Sigmoid colon (tissue), 7 donors: ENCODE data around the gene TBX15. TPM values are rescaled to one million over a fixed set of nuclear protein-coding genes. Genes with fewer than 3 reads are reported as not detected.
"Not testable (repeated sequence)": the region's sequence is repeated elsewhere in the genome, so short reads cannot be mapped to it uniquely, and the experiment has no call there.

ENCODE experiments used
- DNase-seq: peaks from one replicate; pipeline ENCODE4 v3.0.0-alpha.2; 2019
- H3K27ac ChIP-seq, 4 donors: fragments of 200-600 bp; sonication (generic); one replicate each; pipeline ENCODE4 v1.5.1; 2016 to 2019; ENCODE audit warnings: mild to moderate bottlenecking in 1 of 4
- H3K27me3 ChIP-seq, 3 donors: fragments of 200-600 bp; sonication (generic); one replicate each; pipeline ENCODE4 v1.5.1; 2019; ENCODE audit warnings: mild to moderate bottlenecking in 1 of 3
- H3K36me3 ChIP-seq, 4 donors: fragments of 200-600 bp; sonication (generic); one replicate each; pipeline ENCODE4 v1.5.1; 2016 to 2019
- H3K4me1 ChIP-seq, 4 donors: fragments of 200-600 bp; sonication (generic); one replicate each; pipeline ENCODE4 v1.5.1; 2017 to 2019
- H3K4me3 ChIP-seq, 4 donors: fragments of 200-600 bp; sonication (generic); one replicate each; pipeline ENCODE4 v1.5.1; 2017 to 2019; ENCODE audit warnings: mild to moderate bottlenecking in 2 of 4, moderate library complexity in 1 of 4
- H3K9me3 ChIP-seq, 4 donors: fragments of 200-600 bp in 3 of 4; sonication (generic) in 3 of 4; one replicate each; pipeline versions ENCODE4 v1.5.1 to v1.6.1; 2013 to 2019
- CTCF ChIP-seq, 4 experiments: fragments of 450-650 bp in 3 of 4; fragments of 200-600 bp in 1 of 4; IDR thresholded peaks; one replicate each; pipeline ENCODE4 v1.5.1; 2016 to 2019; ENCODE audit warnings: antibody characterized with exemption in 4 of 4, mild to moderate bottlenecking in 3 of 4, moderate library complexity in 2 of 4
- EP300 ChIP-seq, 4 donors: sonication (generic); formaldehyde crosslinking; IDR thresholded peaks; one replicate each; pipeline ENCODE4 v1.6.1; 2017; ENCODE audit warnings: antibody characterized with exemption in 4 of 4
- POLR2A ChIP-seq, 2 donors: fragments of 450-650 bp; IDR thresholded peaks; one replicate each; pipeline ENCODE4 v1.6.1; 2016; ENCODE audit warnings: antibody characterized with exemption in 2 of 2, mild to moderate bottlenecking in 2 of 2, moderate library complexity in 2 of 2
- POLR2AphosphoS5 ChIP-seq, 4 donors: sonication (generic); formaldehyde crosslinking; IDR thresholded peaks; one replicate each; pipeline ENCODE4 v1.6.1; 2017; ENCODE audit warnings: antibody characterized with exemption in 4 of 4
- WGBS, 2 donors: extraction: QIAGEN DNeasy Blood & Tissue Kit; methylation state at CpG; one replicate each; pipeline ENCODE4 v1.1.7; 2013; 5-methylcytosine and 5-hydroxymethylcytosine counted together
- intact Hi-C: fragments of 100-400 bp; cut with DNase I; formaldehyde crosslinking; loops from one replicate; pipeline ENCODE4 v1.15.1; 2023
- polyA plus RNA-seq, 3 donors: library from polyadenylated mRNA; stranded (reverse); fragments of 200-250 nt; gene quantifications; one replicate each; pipeline ENCODE4 v1.2.3, GENCODE V29; 2013
- total RNA-seq, 4 donors: library from RNA; depleted of rRNA; stranded (reverse); fragments of >200 nt; gene quantifications; one replicate each; pipeline ENCODE4 v1.1.0, GENCODE V29; 2016
- donor health status: healthy with polysubstance abuse.
- donor health status: Bipolar disorder and iron deficiency.
- donor health status: healthy.

The TBX15 gene
- total and polyA plus RNA-seq, 7 donors: under 0.01 to 0.28 (median 0.03) TPM; not detected in 2

- no peak overlapping the region for H3K4me3 ChIP-seq
- WGBS, 2 donors: 81 to 84% methylated on average over 6 of the region's 6 CpGs
- no peaks in the 10 kb centered on the region for H3K9me3 ChIP-seq
- no peak overlapping the region for H3K27ac ChIP-seq
- H3K27me3 ChIP-seq: no peaks in the 10 kb centered on the region
- intact Hi-C loops: no loop called here
- TF ChIP-seq EP300 (IDR thresholded peaks at IDR 0.05) (no peak), POLR2AphosphoS5 (IDR thresholded peaks at IDR 0.05) (no peak), POLR2A (IDR thresholded peaks at IDR 0.05) (no peak), CTCF (IDR thresholded peaks at IDR 0.05) (no peak)
- no peaks in the 10 kb centered on the region for H3K36me3 ChIP-seq
- H3K4me1 ChIP-seq: no peaks in the 10 kb centered on the region
- DNase-seq: no peak
Measured at GRCh38 chr1:118918230-118918939, 69.8 kb downstream of the TBX15 start.

- WGBS, 2 donors: 80 to 87% methylated on average over 4 of the region's 4 CpGs
- H3K27ac ChIP-seq, DNase-seq, H3K36me3 ChIP-seq, H3K9me3 ChIP-seq, H3K4me3 ChIP-seq, intact Hi-C loops, H3K27me3 ChIP-seq, H3K4me1 ChIP-seq: not testable (repeated sequence)
Measured at GRCh38 chr1:118916346-118916745, 71.8 kb downstream of the TBX15 start.

- Histone ChIP-seq H3K4me1 (no peaks in the 10 kb centered on the region), H3K27me3 (no peaks in the 10 kb centered on the region), H3K36me3 (no peaks in the 10 kb centered on the region), H3K9me3 (no peaks in the 10 kb centered on the region), H3K4me3 (no peak overlapping the region), H3K27ac (no peak overlapping the region)
- WGBS, 2 donors: 13 to 57% methylated on average over 2 of the region's 2 CpGs
- intact Hi-C loops: no loop called here
- DNase-seq: no peak
- no peak for TF ChIP-seq POLR2AphosphoS5 (IDR thresholded peaks at IDR 0.05)
- no peak for TF ChIP-seq CTCF (IDR thresholded peaks at IDR 0.05)
- no peak for TF ChIP-seq EP300 (IDR thresholded peaks at IDR 0.05)
- TF ChIP-seq POLR2A (IDR thresholded peaks at IDR 0.05): no peak
Measured at GRCh38 chr1:118914379-118915161, 73.6 kb downstream of the TBX15 start.

GRCh38 chr1:118913818-118914217 is 74.3 kb downstream of the TBX15 start:
- Histone ChIP-seq H3K36me3 (no peaks in the 10 kb centered on the region), H3K4me1 (no peaks in the 10 kb centered on the region), H3K9me3 (no peaks in the 10 kb centered on the region), H3K27ac (no peak overlapping the region), H3K4me3 (no peak overlapping the region), H3K27me3 (no peaks in the 10 kb centered on the region)
- no peak for DNase-seq
- TF ChIP-seq POLR2AphosphoS5 (IDR thresholded peaks at IDR 0.05) (no peak), EP300 (IDR thresholded peaks at IDR 0.05) (no peak), CTCF (IDR thresholded peaks at IDR 0.05) (no peak), POLR2A (IDR thresholded peaks at IDR 0.05) (no peak)
- WGBS, 2 donors: 92 to 94% methylated on average over 4 of the region's 4 CpGs
- intact Hi-C loops: no loop called here

GRCh38 chr1:118912574-118912973 is 75.6 kb downstream of the TBX15 start:
- intact Hi-C loops: no loop called here
- H3K36me3 ChIP-seq: no peaks in the 10 kb centered on the region
- WGBS, 2 donors: 83% methylated on average over 2 of the region's 2 CpGs
- H3K9me3 ChIP-seq: no peaks in the 10 kb centered on the region
- H3K27me3 ChIP-seq: no peaks in the 10 kb centered on the region
- no peak overlapping the region for H3K4me3 ChIP-seq
- no peak for TF ChIP-seq POLR2AphosphoS5 (IDR thresholded peaks at IDR 0.05)
- TF ChIP-seq CTCF (IDR thresholded peaks at IDR 0.05): no peak
- TF ChIP-seq POLR2A (IDR thresholded peaks at IDR 0.05): no peak
- TF ChIP-seq EP300 (IDR thresholded peaks at IDR 0.05): no peak
- DNase-seq: no peak
- H3K4me1 ChIP-seq: no peaks in the 10 kb centered on the region
- no peak overlapping the region for H3K27ac ChIP-seq
